Hepatocyte (in vitro differentiated cells): ENCODE results near the gene TPGS2.

Experiments
- EZH2 ChIP-seq: fragments of 200-600 bp; sonication (generic); IDR thresholded peaks from 2 replicates; pipeline ENCODE4 v1.6.1; 2016; ENCODE audit warnings: antibody characterized with exemption, mild to moderate bottlenecking, borderline replicate concordance
- EZH2phosphoT487 ChIP-seq: fragments of 200-600 bp; sonication (generic); IDR thresholded peaks from one replicate; pipeline ENCODE4 v1.6.1; 2018; ENCODE audit warnings: antibody characterized with exemption, mild to moderate bottlenecking, low read depth, moderate library complexity; ENCODE audit not compliant: unreplicated experiment, severe bottlenecking
- TF ChIP-seq, protein P1 (sequence below): fragments of 200-600 bp; sonication (generic); IDR thresholded peaks from 2 replicates; pipeline ENCODE4 v1.5.1; 2016; ENCODE audit warnings: antibody characterized with exemption, mild to moderate bottlenecking; ENCODE audit not compliant: poor library complexity

DNA sequence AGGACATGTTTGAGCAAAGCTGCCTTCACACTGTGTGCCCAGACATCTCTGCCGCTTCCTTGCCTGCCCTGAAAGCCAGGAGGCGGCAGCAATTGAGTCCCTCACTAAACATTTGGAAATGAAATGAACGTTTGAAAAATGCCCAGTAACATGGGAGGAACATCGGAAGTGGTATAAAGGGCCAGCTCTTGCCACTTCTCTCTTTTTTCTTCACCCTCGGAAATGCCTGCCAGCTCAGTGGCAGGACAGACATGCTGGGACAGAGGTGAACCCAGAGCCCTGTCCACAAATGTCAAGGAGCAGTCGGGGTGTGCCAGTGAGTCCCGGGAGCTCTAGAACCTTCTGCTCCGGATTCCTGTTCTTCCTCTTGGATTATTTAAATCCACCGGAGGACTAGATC, 46.1 kb downstream of the TPGS2 start:
- TF ChIP-seq, protein P1, sequence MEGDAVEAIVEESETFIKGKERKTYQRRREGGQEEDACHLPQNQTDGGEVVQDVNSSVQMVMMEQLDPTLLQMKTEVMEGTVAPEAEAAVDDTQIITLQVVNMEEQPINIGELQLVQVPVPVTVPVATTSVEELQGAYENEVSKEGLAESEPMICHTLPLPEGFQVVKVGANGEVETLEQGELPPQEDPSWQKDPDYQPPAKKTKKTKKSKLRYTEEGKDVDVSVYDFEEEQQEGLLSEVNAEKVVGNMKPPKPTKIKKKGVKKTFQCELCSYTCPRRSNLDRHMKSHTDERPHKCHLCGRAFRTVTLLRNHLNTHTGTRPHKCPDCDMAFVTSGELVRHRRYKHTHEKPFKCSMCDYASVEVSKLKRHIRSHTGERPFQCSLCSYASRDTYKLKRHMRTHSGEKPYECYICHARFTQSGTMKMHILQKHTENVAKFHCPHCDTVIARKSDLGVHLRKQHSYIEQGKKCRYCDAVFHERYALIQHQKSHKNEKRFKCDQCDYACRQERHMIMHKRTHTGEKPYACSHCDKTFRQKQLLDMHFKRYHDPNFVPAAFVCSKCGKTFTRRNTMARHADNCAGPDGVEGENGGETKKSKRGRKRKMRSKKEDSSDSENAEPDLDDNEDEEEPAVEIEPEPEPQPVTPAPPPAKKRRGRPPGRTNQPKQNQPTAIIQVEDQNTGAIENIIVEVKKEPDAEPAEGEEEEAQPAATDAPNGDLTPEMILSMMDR: no peak
- no peak for TF ChIP-seq EZH2
- TF ChIP-seq EZH2phosphoT487: no peak
